Measurements from ENCODE around the gene ATP6V0C.
A peak's percentile ranks its signal among the peaks of the same experiment; 100 is the strongest.
"Not testable (repeated sequence)": the region's sequence is repeated elsewhere in the genome, so short reads cannot be mapped to it uniquely, and the experiment has no call there.

DNA sequence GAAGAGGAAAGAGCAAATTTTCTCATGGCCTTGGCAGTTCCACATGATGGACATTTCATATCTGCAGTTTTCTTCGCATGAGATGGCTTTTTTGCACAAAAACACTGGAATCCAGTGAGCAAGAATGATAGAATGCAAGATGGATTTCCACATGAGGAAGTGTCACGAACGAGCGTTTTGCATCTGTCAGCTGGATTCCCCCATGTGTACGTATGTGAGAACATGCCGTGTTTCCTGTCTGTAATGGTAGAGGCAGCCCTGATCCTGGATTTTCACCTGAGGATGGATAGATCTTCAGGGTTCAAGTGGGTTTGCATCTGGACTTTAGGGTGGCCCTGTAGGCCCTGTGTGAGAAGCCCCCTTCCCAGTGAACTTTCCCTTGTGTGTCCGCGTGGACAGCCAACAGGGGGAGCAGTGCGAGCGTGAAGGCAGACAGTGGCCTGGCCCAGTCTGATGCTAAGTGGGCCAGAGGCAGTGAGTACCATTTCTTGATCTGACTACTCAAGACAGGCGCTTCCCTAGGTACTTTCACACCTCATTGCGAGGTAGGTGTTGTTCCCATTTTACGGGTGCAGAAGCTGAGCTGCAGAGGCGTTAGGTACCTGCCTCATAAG lies 26.2 kb downstream of the ATP6V0C start:
- TF ChIP-seq CTCF (conservative IDR thresholded peaks at IDR 0.05; ENCODE audit: low read depth, low read length) = peak; percentile 38; the same call in 1 of the 2 replicates
- not testable (repeated sequence) for TF ChIP-seq EZH2phosphoT487 (IDR thresholded peaks at IDR 0.05; ENCODE audit: borderline replicate concordance, low read length)

Measured in PC-3 (cell line).